ENCODE results near the gene KCNT2.

Gene KCNT2

GRCh38 chr1:196608390-196609369 lies at the start of gene KCNT2:
TSS of gene KCNT2 (minus strand) at chr1:196608440. CDS start at chr1:196608309, 131 bp downstream.
- FAIRE-seq (no peak), DNase-seq (ENCODE audit: insufficient read length, low spot score) (peak; percentile 36)
- TF ChIP-seq, protein P1, sequence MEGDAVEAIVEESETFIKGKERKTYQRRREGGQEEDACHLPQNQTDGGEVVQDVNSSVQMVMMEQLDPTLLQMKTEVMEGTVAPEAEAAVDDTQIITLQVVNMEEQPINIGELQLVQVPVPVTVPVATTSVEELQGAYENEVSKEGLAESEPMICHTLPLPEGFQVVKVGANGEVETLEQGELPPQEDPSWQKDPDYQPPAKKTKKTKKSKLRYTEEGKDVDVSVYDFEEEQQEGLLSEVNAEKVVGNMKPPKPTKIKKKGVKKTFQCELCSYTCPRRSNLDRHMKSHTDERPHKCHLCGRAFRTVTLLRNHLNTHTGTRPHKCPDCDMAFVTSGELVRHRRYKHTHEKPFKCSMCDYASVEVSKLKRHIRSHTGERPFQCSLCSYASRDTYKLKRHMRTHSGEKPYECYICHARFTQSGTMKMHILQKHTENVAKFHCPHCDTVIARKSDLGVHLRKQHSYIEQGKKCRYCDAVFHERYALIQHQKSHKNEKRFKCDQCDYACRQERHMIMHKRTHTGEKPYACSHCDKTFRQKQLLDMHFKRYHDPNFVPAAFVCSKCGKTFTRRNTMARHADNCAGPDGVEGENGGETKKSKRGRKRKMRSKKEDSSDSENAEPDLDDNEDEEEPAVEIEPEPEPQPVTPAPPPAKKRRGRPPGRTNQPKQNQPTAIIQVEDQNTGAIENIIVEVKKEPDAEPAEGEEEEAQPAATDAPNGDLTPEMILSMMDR (IDR thresholded peaks at IDR 0.05; ENCODE audit: insufficient read depth, missing control alignments): peak; percentile 32

GRCh38 chr1:196655494-196655893 lies 47.3 kb upstream of the KCNT2 start:
- TF ChIP-seq, protein P1 (IDR thresholded peaks at IDR 0.05; ENCODE audit: insufficient read depth, missing control alignments): no peak
- no peak for FAIRE-seq

DNA sequence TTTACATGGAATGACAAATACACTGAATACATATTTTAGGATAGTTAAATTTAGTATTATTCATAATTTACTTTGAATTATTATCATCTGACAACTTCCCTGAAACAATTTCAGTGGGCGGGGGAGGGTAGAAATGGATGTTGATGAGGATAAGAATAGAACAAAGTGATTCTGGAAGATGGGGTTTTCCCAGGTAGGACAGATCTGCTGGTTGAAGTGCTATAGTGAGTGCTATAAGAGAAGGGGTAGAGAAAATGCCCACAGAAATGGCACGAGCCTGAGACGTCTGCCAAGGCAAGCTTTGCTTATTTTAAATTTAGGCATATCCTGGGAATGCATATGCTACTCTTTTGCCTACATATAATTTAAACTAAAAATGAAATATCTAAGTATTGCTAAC lies 46.8 kb upstream of the KCNT2 start:
- FAIRE-seq (no peak), DNase-seq (ENCODE audit: insufficient read length, low spot score) (no peak)
- TF ChIP-seq, protein P1 (IDR thresholded peaks at IDR 0.05; ENCODE audit: insufficient read depth, missing control alignments): no peak

More at GRCh38 chr1:196655494-196655893, 47.3 kb upstream of the KCNT2 start:
- DNase-seq (ENCODE audit: insufficient read length, low spot score): no peak

DNA sequence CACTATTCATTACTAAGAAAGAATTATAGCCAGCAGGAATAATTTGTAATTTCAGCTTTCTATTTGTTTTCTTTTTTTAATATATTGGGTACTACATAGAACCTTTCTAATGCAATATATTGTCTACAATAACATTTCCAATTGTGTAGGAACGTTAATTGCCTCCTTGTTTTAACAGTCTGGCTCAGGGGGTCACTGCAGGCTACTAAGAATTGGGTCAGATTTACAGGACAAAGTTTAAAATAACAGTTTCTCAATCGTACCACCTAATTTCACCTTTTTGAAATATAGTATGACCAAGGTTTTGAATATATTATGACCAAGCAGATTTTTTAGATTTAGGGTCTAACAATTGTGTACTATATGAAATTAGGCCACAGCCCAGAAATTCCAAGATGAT lies 46.0 kb upstream of the KCNT2 start:
- TF ChIP-seq, protein P1 (IDR thresholded peaks at IDR 0.05; ENCODE audit: insufficient read depth, missing control alignments): no peak
- DNase-seq (ENCODE audit: insufficient read length, low spot score) (no peak), FAIRE-seq (no peak)

- no peak for FAIRE-seq
- TF ChIP-seq, protein P1 (IDR thresholded peaks at IDR 0.05; ENCODE audit: insufficient read depth, missing control alignments): no peak
- no peak for DNase-seq (ENCODE audit: insufficient read length, low spot score)
These were observed 43.5 kb upstream of the KCNT2 start, which contains the start of gene CFH for GRCh38 chr1:196651637-196652215. TSS of gene CFH (plus strand) at chr1:196652043. CDS start at chr1:196652118, 75 bp downstream.

GRCh38 chr1:196651079-196651478 lies 42.8 kb upstream of the KCNT2 start:
- TF ChIP-seq, protein P1 (IDR thresholded peaks at IDR 0.05; ENCODE audit: insufficient read depth, missing control alignments): no peak
- peak; percentile 60 for FAIRE-seq

More at GRCh38 chr1:196651079-196651478, 42.8 kb upstream of the KCNT2 start:
- no peak for DNase-seq (ENCODE audit: insufficient read length, low spot score)
